T1000 (cell line): ENCODE data around the gene TPRA1.
A peak's percentile ranks its signal among the peaks of the same experiment; 100 is the strongest.
"Not testable (repeated sequence)": the region's sequence is repeated elsewhere in the genome, so short reads cannot be mapped to it uniquely, and the experiment has no call there.

Experiments
- DNase-seq: peaks from one replicate; lab custom pipeline; 2025; ENCODE audit warnings: mixed read lengths; lab: John Stamatoyannopoulos, UW

The TPRA1 gene

GRCh38 chr3:127536830-127537812 lies 53.4 kb downstream of the TPRA1 start:
- DNase-seq = no peak

GRCh38 chr3:127535901-127536829 lies 54.4 kb downstream of the TPRA1 start:
- no peak for DNase-seq

GRCh38 chr3:127535106-127535785 lies 55.3 kb downstream of the TPRA1 start:
- no peak for DNase-seq

GRCh38 chr3:127534564-127534963 lies 56.0 kb downstream of the TPRA1 start:
- DNase-seq = no peak

GRCh38 chr3:127534161-127534451 lies 56.4 kb downstream of the TPRA1 start:
- no peak for DNase-seq

- DNase-seq = no peak
Measured at GRCh38 chr3:127532561-127533203, 57.9 kb downstream of the TPRA1 start.

- no peak for DNase-seq
Measured at GRCh38 chr3:127531821-127532220, 58.7 kb downstream of the TPRA1 start.

- DNase-seq = not testable (repeated sequence)
Measured at GRCh38 chr3:127530863-127531262, 59.7 kb downstream of the TPRA1 start.

GRCh38 chr3:127529346-127530188 lies 61.0 kb downstream of the TPRA1 start:
- DNase-seq = no peak

- peak; percentile 5 for DNase-seq
Measured at GRCh38 chr3:127525373-127525772, 65.2 kb downstream of the TPRA1 start.

GRCh38 chr3:127524296-127524896 lies 66.1 kb downstream of the TPRA1 start:
- DNase-seq = no peak
